Stomach (tissue), 9 donors: ENCODE measurements around the gene ASAP2. TPM values are rescaled to one million over a fixed set of nuclear protein-coding genes. Genes with fewer than 3 reads are reported as not detected.

Experiments used
- DNase-seq, 2 donors: peaks; one replicate each; pipeline versions ENCODE4 v3.0.0 to v3.0.0-alpha.2; 2013 to 2019
- H3K27ac ChIP-seq, 5 donors: fragments of 200-600 bp in 4 of 5; sonication (generic) in 4 of 5; one replicate each; pipeline ENCODE4 v1.5.1; 2013 to 2019; ENCODE audit warnings: mild to moderate bottlenecking in 1 of 5, moderate library complexity in 1 of 5
- H3K27me3 ChIP-seq, 3 donors: fragments of 200-600 bp; sonication (generic); one replicate each; pipeline ENCODE4 v1.5.1; 2017 to 2019; ENCODE audit warnings: mixed run types in 1 of 3
- H3K36me3 ChIP-seq, 4 donors: fragments of 200-600 bp; sonication (generic); 1 replicate in 3 of 4; 2 replicates in 1 of 4; pipeline ENCODE4 v1.5.1; 2016 to 2019
- H3K4me1 ChIP-seq, 4 donors: fragments of 200-600 bp; sonication (generic); one replicate each; pipeline ENCODE4 v1.5.1; 2016 to 2019
- H3K4me3 ChIP-seq, 4 donors: fragments of 200-600 bp; sonication (generic) in 3 of 4; one replicate each; pipeline ENCODE4 v1.5.1; 2016 to 2019; ENCODE audit warnings: mild to moderate bottlenecking in 1 of 4
- H3K9me3 ChIP-seq, 4 donors: fragments of 200-600 bp; sonication (generic); one replicate each; pipeline ENCODE4 v1.5.1; 2016 to 2019
- CTCF ChIP-seq, 7 experiments: fragments of 450-650 bp in 4 of 7; fragments of 200-600 bp in 3 of 7; sonication (generic) in 3 of 7; IDR thresholded peaks; one replicate each; pipeline ENCODE4 v1.5.1; 2016 to 2019; ENCODE audit warnings: antibody characterized with exemption in 7 of 7, control low read depth in 2 of 7, mild to moderate bottlenecking in 1 of 7
- EP300 ChIP-seq: sonication (generic); formaldehyde crosslinking; IDR thresholded peaks from one replicate; pipeline ENCODE4 v1.6.1; 2017; ENCODE audit warnings: antibody characterized with exemption
- POLR2A ChIP-seq, 4 donors: fragments of 450-650 bp; IDR thresholded peaks; one replicate each; pipeline ENCODE4 v1.6.1; 2016; ENCODE audit warnings: antibody characterized with exemption in 4 of 4, control low read depth in 2 of 4, mild to moderate bottlenecking in 1 of 4, moderate library complexity in 1 of 4
- POLR2AphosphoS5 ChIP-seq, 3 donors: sonication (generic); formaldehyde crosslinking; IDR thresholded peaks; one replicate each; pipeline ENCODE4 v1.6.1; 2016; ENCODE audit warnings: antibody characterized with exemption in 3 of 3
- WGBS, 5 donors: extraction: QIAGEN DNeasy Blood & Tissue Kit in 3 of 5; methylation state at CpG; one replicate each; pipeline versions ENCODE4 v1.1.5 to v1.1.7; 2013 to 2018; 5-methylcytosine and 5-hydroxymethylcytosine counted together
- intact Hi-C: fragments of 100-400 bp; cut with DNase I; formaldehyde crosslinking; loops from one replicate; pipeline ENCODE4 v1.15.1; 2023; ENCODE audit warnings: low total_unique reads
- polyA plus RNA-seq, 3 donors: library from polyadenylated mRNA; stranded (reverse); fragments of 200-250 nt; gene quantifications; one replicate each; pipeline ENCODE4 v1.2.3, GENCODE V29; 2013
- total RNA-seq, 5 donors: library from RNA; depleted of rRNA; stranded (reverse); fragments of >200 nt; gene quantifications; one replicate each; pipeline versions ENCODE4 v1.1.0 to v1.2.3, GENCODE V29; 2014 to 2016
- donor health status: healthy with polysubstance abuse.
- donor health status: Bipolar disorder and iron deficiency.
- donor health status: healthy.

The ASAP2 gene
- total and polyA plus RNA-seq, 8 donors: 9.7 to 55.4 (median 33.7) TPM

- intact Hi-C loops: no loop called here
- Histone ChIP-seq H3K9me3 (no peaks in the 10 kb centered on the region), H3K4me1 (peaks cover 28 to 75% (median 55%) of the 10 kb centered on the region in 4 donors), H3K27ac (peak overlapping the region in 3 of 5 donors; percentile 18 to 75 (median 51)), H3K4me3 (no peak overlapping the region), H3K27me3 (no peaks in the 10 kb centered on the region), H3K36me3 (no peaks in the 10 kb centered on the region)
- WGBS, 5 donors: 72 to 88% (median 84%) methylated on average over 12 to 14 of the region's 14 CpGs
- TF ChIP-seq POLR2A (IDR thresholded peaks at IDR 0.05): no peak
- no peak for TF ChIP-seq CTCF (IDR thresholded peaks at IDR 0.05)
- no peak for TF ChIP-seq POLR2AphosphoS5 (IDR thresholded peaks at IDR 0.05)
- no peak for TF ChIP-seq EP300
- no peak for DNase-seq
These were observed 101.8 kb downstream of the ASAP2 start for GRCh38 chr2:9308186-9308955.

GRCh38 chr2:9309147-9309546, 102.5 kb downstream of the ASAP2 start:
- H3K9me3 ChIP-seq: no peaks in the 10 kb centered on the region
- no peaks in the 10 kb centered on the region for H3K27me3 ChIP-seq
- no peak overlapping the region for H3K4me3 ChIP-seq
- H3K36me3 ChIP-seq: no peaks in the 10 kb centered on the region
- DNase-seq: no peak
- WGBS, 5 donors: 96 to 98% (median 97%) methylated on average over 9 of the region's 9 CpGs
- intact Hi-C loops: no loop called here
- peak overlapping the region in 2 of 5 donors; percentile 75 to 81 for H3K27ac ChIP-seq
- peaks cover 25 to 68% (median 48%) of the 10 kb centered on the region in 4 donors for H3K4me1 ChIP-seq
- TF ChIP-seq CTCF (IDR thresholded peaks at IDR 0.05) (no peak), POLR2A (IDR thresholded peaks at IDR 0.05) (no peak), EP300 (no peak), POLR2AphosphoS5 (IDR thresholded peaks at IDR 0.05) (no peak)

- Histone ChIP-seq H3K27ac (peak overlapping the region; percentile 47 to 81 (median 72)), H3K4me1 (peaks cover 25 to 72% (median 47%) of the 10 kb centered on the region in 4 donors), H3K9me3 (no peaks in the 10 kb centered on the region), H3K4me3 (no peak overlapping the region), H3K27me3 (no peaks in the 10 kb centered on the region), H3K36me3 (no peaks in the 10 kb centered on the region)
- intact Hi-C loops: no loop called here
- DNase-seq: peak; percentile 55 to 65
- no peak for TF ChIP-seq POLR2A (IDR thresholded peaks at IDR 0.05)
- no peak for TF ChIP-seq CTCF (IDR thresholded peaks at IDR 0.05)
- TF ChIP-seq POLR2AphosphoS5 (IDR thresholded peaks at IDR 0.05): peak in 1 of 3 donors; percentile 62
- no peak for TF ChIP-seq EP300
- 16 to 50% (median 18%) methylated on average over 1 of the region's 1 CpG for WGBS, 5 donors
These were observed 103.8 kb downstream of the ASAP2 start for GRCh38 chr2:9310377-9310776.

GRCh38 chr2:9310798-9311197, 104.2 kb downstream of the ASAP2 start:
- Histone ChIP-seq H3K27ac (peak overlapping the region; percentile 47 to 81 (median 72)), H3K4me3 (no peak overlapping the region)
- intact Hi-C loops: no loop called here

More at GRCh38 chr2:9310798-9311197, 104.2 kb downstream of the ASAP2 start:
- Histone ChIP-seq H3K36me3 (no peaks in the 10 kb centered on the region), H3K4me1 (peaks cover 25 to 74% (median 47%) of the 10 kb centered on the region in 4 donors), H3K9me3 (no peaks in the 10 kb centered on the region), H3K27me3 (no peaks in the 10 kb centered on the region)
- no peak for TF ChIP-seq EP300
- TF ChIP-seq CTCF (IDR thresholded peaks at IDR 0.05): no peak
- TF ChIP-seq POLR2AphosphoS5 (IDR thresholded peaks at IDR 0.05): no peak
- TF ChIP-seq POLR2A (IDR thresholded peaks at IDR 0.05): no peak
- DNase-seq: no peak
- 3 to 14% (median 7%) methylated on average over 1 of the region's 1 CpG for WGBS, 5 donors
